ENCODE measurements around the gene STEAP4.
"Not testable (repeated sequence)": the region's sequence is repeated elsewhere in the genome, so short reads cannot be mapped to it uniquely, and the experiment has no call there.

Gene STEAP4

GRCh38 chr7:88312061-88312663 is 5.5 kb upstream of the STEAP4 start:
- DNase-seq (ENCODE audit: low read depth) = no peak

- DNase-seq (ENCODE audit: low read depth) = no peak
Observed at GRCh38 chr7:88311675-88312036, 5.0 kb upstream of the STEAP4 start.

- no peak for DNase-seq (ENCODE audit: low read depth)
Observed at GRCh38 chr7:88310956-88311674, 4.4 kb upstream of the STEAP4 start.

- DNase-seq (ENCODE audit: low read depth) = no peak
Observed at GRCh38 chr7:88309819-88310218, 3.1 kb upstream of the STEAP4 start.

GRCh38 chr7:88307823-88308222 is 1.1 kb upstream of the STEAP4 start:
- DNase-seq (ENCODE audit: low read depth) = no peak

GRCh38 chr7:88307412-88307811 is 718 bp upstream of the STEAP4 start:
- no peak for DNase-seq (ENCODE audit: low read depth)

GRCh38 chr7:88305044-88305443 is 1.6 kb downstream of the STEAP4 start:
- no peak for DNase-seq (ENCODE audit: low read depth)

GRCh38 chr7:88302486-88302885 is 4.2 kb downstream of the STEAP4 start:
- no peak for DNase-seq (ENCODE audit: low read depth)

- DNase-seq (ENCODE audit: low read depth) = no peak
Observed at GRCh38 chr7:88301924-88302323, 4.8 kb downstream of the STEAP4 start.

- DNase-seq (ENCODE audit: low read depth) = no peak
Observed at GRCh38 chr7:88300401-88300945, 6.2 kb downstream of the STEAP4 start.

- DNase-seq (ENCODE audit: low read depth) = no peak
Observed at GRCh38 chr7:88299126-88299525, 7.6 kb downstream of the STEAP4 start.

- no peak for DNase-seq (ENCODE audit: low read depth)
Observed at GRCh38 chr7:88293866-88294265, 12.8 kb downstream of the STEAP4 start.

GRCh38 chr7:88291398-88292173 is 15.1 kb downstream of the STEAP4 start:
- no peak for DNase-seq (ENCODE audit: low read depth)

GRCh38 chr7:88290491-88290890 is 16.2 kb downstream of the STEAP4 start:
- DNase-seq (ENCODE audit: low read depth) = no peak

GRCh38 chr7:88289564-88290025 is 17.1 kb downstream of the STEAP4 start:
- no peak for DNase-seq (ENCODE audit: low read depth)

GRCh38 chr7:88281749-88282148 is 24.9 kb downstream of the STEAP4 start:
- no peak for DNase-seq (ENCODE audit: low read depth)

GRCh38 chr7:88280801-88281200 is 25.9 kb downstream of the STEAP4 start:
- no peak for DNase-seq (ENCODE audit: low read depth)

GRCh38 chr7:88279323-88279722 is 27.4 kb downstream of the STEAP4 start:
- DNase-seq (ENCODE audit: low read depth) = no peak

GRCh38 chr7:88278881-88279280 is 27.8 kb downstream of the STEAP4 start:
- no peak for DNase-seq (ENCODE audit: low read depth)

- no peak for DNase-seq (ENCODE audit: low read depth)
Observed at GRCh38 chr7:88276605-88277153, 30.0 kb downstream of the STEAP4 start.

- not testable (repeated sequence) for DNase-seq (ENCODE audit: low read depth)
Observed at GRCh38 chr7:88274856-88275255, 31.8 kb downstream of the STEAP4 start.

GRCh38 chr7:88269586-88269985 is 37.1 kb downstream of the STEAP4 start:
- DNase-seq (ENCODE audit: low read depth) = no peak

- no peak for DNase-seq (ENCODE audit: low read depth)
Observed at GRCh38 chr7:88268858-88269257, 37.8 kb downstream of the STEAP4 start.
